HG02938 (cell line): ENCODE measurements around the gene NUP62.
"Not testable (repeated sequence)": the region's sequence is repeated elsewhere in the genome, so short reads cannot be mapped to it uniquely, and the experiment has no call there.

ENCODE experiments used
- ATAC-seq: cut with Tn5 transposase; IDR thresholded peaks from one replicate; pipeline ENCODE4 v1.9.1; 2021; ENCODE audit warnings: mild to moderate bottlenecking, moderate library complexity; ENCODE audit not compliant: unreplicated experiment

The NUP62 gene

DNA sequence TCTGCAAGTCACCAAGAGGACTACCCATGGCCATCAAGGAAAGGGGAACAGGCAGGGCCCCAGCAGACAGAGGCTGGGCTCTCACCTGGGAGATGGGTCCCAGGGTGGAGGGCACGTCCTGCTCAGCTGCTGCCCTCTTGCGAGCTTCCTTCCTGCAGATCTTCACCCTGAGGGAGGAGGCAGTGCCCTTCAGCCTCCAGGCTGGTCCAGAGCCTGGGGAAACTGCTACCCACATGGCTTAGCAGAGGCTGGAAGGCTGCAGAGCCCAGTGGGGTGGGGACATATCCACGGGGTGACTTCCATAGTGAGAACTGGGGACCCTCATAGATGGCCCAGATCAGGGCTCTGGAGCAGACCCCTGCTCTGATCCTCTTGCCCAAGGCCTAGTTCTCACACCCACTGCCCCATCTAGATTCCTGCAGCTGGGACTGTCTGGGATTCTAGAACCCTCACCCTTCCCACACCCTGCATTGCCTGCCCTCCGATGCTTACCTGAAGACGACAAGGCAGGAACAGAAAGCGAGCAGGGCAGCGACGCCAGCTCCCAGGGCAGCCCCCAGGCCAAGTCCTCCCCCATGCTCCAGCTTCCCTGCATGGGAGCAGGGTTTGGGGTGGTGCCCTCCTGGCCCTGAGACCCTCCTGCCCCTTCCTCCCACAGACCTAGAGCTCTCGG, 22.6 kb upstream of the NUP62 start:
- no peak for ATAC-seq

DNA sequence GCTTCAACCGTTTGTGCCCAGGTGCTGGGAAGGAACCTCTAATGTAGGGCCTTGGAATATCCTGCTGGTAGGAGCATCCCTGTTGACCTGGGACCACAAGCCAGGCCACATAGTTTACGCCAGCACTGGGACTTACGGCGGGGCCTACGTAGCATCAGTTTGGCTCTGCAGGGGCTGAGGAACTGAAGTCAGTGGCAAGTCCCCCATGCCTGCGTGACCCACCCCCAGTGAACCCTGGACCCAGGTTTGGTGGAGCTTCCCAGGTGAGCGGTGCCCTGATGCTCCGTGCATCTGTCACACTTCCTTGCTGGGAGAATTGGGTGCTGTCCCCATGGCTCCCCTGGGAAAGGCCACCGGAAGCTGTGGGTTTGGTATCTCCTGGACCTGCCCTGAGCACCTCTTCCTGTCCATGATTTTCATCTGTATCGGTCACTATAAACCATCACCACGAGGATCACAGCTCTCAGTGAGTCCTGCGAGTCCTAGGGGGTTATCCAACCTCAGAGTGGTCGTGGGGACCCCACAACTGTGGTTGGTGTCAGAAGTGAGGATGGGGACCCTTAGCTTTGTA, 21.7 kb upstream of the NUP62 start:
- no peak for ATAC-seq

DNA sequence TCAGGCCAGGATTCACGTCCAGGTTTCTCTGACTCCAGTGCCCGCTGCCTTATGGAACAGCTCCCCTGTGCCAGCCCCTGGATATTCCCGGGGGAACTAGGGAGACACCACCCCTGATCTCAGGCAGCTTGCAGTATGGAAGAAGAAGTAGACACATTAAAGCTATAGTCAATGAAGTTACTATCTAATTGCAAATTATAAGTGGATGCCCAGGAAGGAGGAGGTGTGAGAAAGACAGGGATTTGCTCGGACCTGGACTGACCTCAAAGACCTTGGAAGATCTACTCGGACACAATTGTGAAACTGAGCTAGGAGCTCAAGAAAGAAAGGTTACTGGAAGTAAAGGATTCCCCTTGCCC, 21.3 kb upstream of the NUP62 start:
- ATAC-seq = no peak

GRCh38 chr19:49949742-49950589, 20.7 kb upstream of the NUP62 start:
- no peak for ATAC-seq

GRCh38 chr19:49946415-49946814, 17.1 kb upstream of the NUP62 start:
- ATAC-seq = no peak

DNA sequence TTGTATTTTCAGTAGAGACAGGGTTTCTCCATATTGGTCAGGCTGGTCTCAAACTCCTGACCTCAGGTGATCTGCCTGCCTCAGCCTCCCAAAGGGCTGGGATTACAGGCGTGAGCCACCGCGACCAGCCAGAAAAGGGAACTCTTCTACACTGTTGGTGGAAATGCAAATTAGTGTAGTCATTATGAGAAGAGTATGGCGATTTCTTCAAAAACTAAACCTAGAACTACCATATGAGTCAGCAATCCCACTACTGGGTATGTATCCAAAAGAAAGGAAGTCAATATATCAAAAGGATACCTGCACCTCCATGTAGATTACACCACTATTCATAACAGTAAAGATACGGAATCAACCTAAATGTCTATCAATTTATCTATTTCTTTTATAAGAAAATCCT, 15.3 kb upstream of the NUP62 start:
- ATAC-seq = not testable (repeated sequence)

- no peak for ATAC-seq
These were observed 11.1 kb upstream of the NUP62 start for GRCh38 chr19:49940482-49940791.

DNA sequence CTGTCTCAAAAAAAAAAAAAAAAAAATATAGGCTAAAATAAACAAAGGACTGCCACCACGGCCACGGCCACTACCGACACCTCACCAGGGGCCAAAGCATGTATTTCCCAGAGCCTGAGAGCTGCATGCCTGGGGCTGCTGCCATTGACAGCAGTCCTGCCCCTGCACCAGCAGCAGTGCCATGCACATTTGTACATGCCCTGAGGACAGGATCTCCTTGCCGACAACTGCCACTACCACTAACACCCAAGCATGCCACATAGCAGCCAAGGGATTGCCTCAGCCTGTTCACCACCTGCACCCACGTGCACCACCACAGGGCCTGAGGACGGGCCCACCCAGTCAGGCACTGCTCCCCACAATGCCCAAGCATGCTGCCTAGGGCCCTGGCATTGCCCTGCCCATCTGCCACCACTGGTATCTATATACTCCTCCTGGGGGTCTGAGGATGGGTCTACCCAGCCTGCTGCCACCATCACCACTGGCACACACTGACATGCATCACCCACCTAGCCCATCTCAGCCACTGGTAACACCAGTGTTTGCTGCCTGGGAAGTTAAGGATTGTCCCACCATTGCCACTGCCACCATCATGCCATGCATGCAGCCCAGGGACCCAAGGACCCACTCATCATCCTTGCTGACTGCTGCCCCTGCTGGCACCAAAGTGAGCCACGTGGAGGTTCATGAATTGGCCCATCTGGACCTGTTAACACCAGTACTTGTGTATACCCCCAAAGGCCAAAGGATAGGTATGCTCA, 10.6 kb upstream of the NUP62 start:
- ATAC-seq = no peak

GRCh38 chr19:49938662-49939061, 9.4 kb upstream of the NUP62 start:
- no peak for ATAC-seq

DNA sequence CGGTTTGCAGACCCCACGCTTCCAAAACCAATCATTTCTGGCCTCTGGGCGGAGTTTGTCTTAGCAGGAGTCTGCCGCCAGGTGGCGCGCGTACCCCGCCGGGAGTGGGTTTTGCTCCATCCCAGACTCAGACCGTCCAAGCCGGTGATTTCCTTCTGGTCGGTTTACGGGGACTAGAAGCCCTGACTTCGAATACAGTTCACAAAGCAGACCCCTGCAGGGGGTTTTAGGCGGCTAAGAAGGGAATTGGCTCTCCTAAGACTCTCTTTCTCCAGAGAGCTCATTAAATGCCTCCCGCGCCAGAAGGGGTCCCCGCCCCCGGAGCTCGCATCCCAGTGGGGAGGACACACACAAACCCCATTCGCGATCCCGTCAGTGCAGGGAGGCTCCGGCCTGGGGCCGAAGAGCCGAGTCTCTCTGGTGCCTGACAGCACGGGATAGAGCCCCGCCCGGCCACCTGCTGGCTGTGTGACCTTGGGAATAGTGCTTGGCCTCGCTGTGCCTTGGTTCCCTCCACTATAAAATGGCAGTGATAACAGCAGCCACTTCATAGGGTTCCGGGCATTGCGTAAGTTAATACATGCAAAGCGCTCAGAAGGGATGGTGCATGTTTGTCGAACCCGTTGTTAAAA, 8.6 kb upstream of the NUP62 start:
- no peak for ATAC-seq

DNA sequence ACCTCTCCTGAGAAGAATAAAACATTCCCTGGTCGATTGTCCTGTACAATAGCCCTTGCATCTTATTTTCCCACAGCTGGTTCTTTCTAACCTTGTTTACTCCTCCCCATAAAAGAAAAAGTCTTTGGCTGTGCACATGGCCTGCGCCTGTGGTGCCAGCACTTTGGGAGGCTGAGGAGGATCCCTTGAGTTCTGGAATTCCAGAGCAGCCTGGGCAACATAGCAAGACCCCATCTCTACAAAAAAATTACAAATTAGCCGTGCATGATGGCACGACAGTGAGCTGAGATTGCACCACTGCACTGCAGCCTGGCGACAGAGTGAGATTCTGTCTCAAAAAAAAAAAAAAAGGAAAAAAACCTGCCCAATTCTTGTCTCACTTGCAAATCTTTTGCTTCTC, 7.2 kb upstream of the NUP62 start:
- ATAC-seq = no peak

DNA sequence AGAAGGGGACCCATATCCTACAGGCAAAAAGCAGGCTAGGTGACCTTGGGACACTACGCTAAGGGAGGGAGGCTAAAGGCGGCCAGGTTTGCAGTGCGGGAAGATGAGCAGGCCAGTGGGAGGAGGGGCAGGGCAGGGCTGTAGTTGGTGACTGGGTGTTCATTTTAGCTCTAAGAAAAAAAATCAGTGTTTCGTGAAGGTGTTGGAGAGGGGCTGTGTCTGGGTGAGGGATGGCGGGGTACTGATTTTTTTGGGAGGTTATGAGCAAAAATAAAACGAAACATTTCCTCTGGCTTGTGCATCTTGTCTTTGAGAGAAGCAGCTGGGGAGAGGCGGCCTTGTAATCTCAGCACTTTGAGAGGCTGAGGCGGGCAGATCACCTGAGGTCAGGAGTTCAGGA, 4.3 kb upstream of the NUP62 start:
- no peak for ATAC-seq

- no peak for ATAC-seq
These were observed 3.4 kb upstream of the NUP62 start for GRCh38 chr19:49932731-49933131.

DNA sequence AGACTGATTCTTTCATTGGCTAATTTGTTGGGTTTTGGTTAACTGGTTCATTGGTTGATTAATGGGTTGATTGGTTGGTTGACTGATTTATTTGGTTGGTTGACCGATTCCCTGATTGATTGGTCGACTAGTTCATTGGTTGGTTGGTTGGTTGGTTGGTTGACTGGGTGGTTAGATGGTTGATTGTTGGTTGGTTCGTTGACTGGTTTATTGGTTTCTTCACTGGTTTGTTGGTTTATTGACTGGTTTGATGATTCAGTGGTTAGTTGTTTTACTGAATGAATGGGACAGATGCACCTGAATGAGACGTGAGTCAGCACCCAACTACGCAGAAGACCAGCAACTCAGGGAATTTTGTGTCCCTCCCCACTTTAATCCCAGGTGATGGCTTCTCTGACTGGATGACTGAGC, 2.7 kb upstream of the NUP62 start:
- ATAC-seq = no peak

- ATAC-seq = no peak
These were observed 2.2 kb upstream of the NUP62 start for GRCh38 chr19:49931293-49932040.

- ATAC-seq = no peak
These were observed 1.2 kb upstream of the NUP62 start for GRCh38 chr19:49930483-49931011.

DNA sequence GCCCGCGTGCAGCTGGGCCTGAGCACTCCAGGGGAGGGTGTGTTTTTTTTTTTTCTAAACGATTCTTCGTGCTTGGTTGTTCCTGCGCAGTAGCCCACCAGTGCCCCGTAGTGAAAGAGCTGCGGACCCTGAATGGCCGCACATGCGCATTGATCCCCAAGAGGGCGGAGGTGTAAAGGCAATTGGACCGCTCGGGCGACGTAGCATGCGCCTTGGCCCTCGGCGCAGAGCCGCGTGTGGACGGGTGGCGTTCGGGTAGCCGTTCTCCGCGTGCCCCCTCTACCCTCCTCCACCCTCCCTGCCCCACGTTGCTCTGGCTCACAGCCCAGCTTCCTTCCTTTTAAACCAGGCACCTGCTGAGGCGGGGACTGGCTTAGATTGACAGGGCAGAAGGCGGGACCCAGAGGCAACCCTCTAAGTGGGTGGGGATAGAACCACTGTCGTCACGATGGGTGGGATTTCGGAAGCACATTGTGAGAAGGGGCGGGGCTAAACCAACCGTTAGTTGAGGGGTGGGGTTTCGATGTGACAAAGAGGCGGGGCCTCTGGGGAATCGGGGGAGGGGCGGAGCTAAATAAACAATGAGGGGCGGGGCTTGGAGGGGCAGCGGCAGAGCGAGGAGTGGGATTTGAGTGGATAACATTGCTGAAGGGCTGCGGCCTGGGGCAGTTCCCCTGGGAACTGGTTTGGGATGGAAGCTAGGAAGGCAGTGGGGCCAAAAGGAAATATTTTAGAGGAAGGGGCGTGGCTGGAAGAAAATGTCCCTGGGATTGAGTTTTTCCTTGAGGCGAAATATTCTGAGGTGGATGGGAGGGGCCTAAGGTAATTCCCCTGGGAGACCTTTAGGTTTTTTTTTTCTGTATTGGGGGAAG, 543 bp upstream of the NUP62 start:
- ATAC-seq = peak; percentile 56

- ATAC-seq = no peak
These were observed 1.6 kb downstream of the NUP62 start for GRCh38 chr19:49927526-49928264.

GRCh38 chr19:49926515-49926914, 2.8 kb downstream of the NUP62 start:
- no peak for ATAC-seq
